GM12878 (cell line): ENCODE measurements around the gene ZNF576. TPM values are rescaled to one million over a fixed set of nuclear protein-coding genes. Genes with fewer than 3 reads are reported as not detected.

ENCODE experiments used
- ATAC-seq: fragments of 200-7000 bp; cut with Tn5 transposase; 3 replicates; pipeline ENCODE4 v1.9.1; 2020; ENCODE audit warnings: mild to moderate bottlenecking, moderate library complexity
- BruUV-seq: library from RNA; stranded (reverse); fragments of 400-500 nt; replicated peaks from 2 replicates; lab custom pipeline; 2021; lab: Mats Ljungman, UMichigan
- CTCF ChIA-PET: fragments of 300-600 bp; sonication (Branson Sonifier 250); formaldehyde crosslinking; extraction: SDS; loops from one replicate; lab custom pipeline; 2021; ENCODE audit warnings: inconsistent platforms; lab: Yijun Ruan, JAX
- POLR2A ChIA-PET: fragments of 350-600 bp; formaldehyde crosslinking; extraction: SDS; loops from one replicate; lab custom pipeline; 2021; ENCODE audit warnings: inconsistent platforms; lab: Charles Lee
- RAD21 ChIA-PET: fragments of 300-600 bp; sonication (Branson Sonifier 250); formaldehyde crosslinking; loops from one replicate; lab custom pipeline; 2023; ENCODE audit warnings: antibody characterized with exemption; ENCODE audit not compliant: unreplicated experiment; lab: Charles Lee
- SMC1A ChIA-PET: fragments of 300-600 bp; sonication (Branson Sonifier 250); formaldehyde crosslinking; loops from one replicate; lab custom pipeline; 2023; ENCODE audit not compliant: unreplicated experiment, uncharacterized antibody; lab: Charles Lee
- DNase-seq: peaks from one replicate; pipeline ENCODE4 v3.0.0-alpha.2; 2011; ENCODE audit warnings: low read depth, low spot score
- FAIRE-seq: peaks from 3 replicates; lab custom pipeline; 2011; peaks lifted over from hg19 to GRCh38; lab: Jason Lieb, UNC
- H2AFZ ChIP-seq: 2 replicates; pipeline ENCODE4 v1.6.0; 2011; ENCODE audit warnings: low read depth, low read length, control low read depth; ENCODE audit not compliant: control insufficient read depth
- H3K27ac ChIP-seq: 2 replicates; pipeline ENCODE4 v1.5.1; 2011; ENCODE audit warnings: control low read depth; ENCODE audit not compliant: control insufficient read depth, insufficient read depth
- H3K27me3 ChIP-seq, 2 experiments: replicated peaks in 1 of 2; 2 replicates each; pipeline versions ENCODE4 v1.6.0 to v1.6.1; 2011; ENCODE audit warnings: low read length in 1 of 2; ENCODE audit not compliant: control insufficient read depth in 2 of 2, insufficient read depth in 2 of 2
- H3K36me3 ChIP-seq, 2 experiments: 2 replicates each; pipeline ENCODE4 v1.5.1; 2011; ENCODE audit warnings: low read length in 1 of 2; ENCODE audit not compliant: control insufficient read depth in 2 of 2, insufficient read depth in 2 of 2
- H3K4me1 ChIP-seq: 2 replicates; pipeline ENCODE4 v1.6.1; 2011; ENCODE audit warnings: mild to moderate bottlenecking, low read length, moderate library complexity, mixed read lengths; ENCODE audit not compliant: control insufficient read depth, insufficient read depth
- H3K4me2 ChIP-seq: 2 replicates; pipeline ENCODE4 v1.6.0; 2011; ENCODE audit warnings: control low read depth; ENCODE audit not compliant: control insufficient read depth, insufficient read depth
- H3K4me3 ChIP-seq: fragments of 200-600 bp; sonication (generic); 2 replicates; pipeline ENCODE4 v1.5.1; 2016
- H3K79me2 ChIP-seq: 2 replicates; pipeline ENCODE4 v1.6.0; 2011; ENCODE audit warnings: low read length; ENCODE audit not compliant: control insufficient read depth, insufficient read depth
- H3K9ac ChIP-seq: 2 replicates; pipeline ENCODE4 v1.8.0; 2011; ENCODE audit warnings: low read length, control low read depth, mixed read lengths; ENCODE audit not compliant: control insufficient read depth, insufficient read depth
- H3K9me3 ChIP-seq: replicated peaks from 3 replicates; pipeline ENCODE4 v1.5.1; 2011; ENCODE audit warnings: mild to moderate bottlenecking, low read length; ENCODE audit not compliant: control insufficient read depth, insufficient read depth
- H4K20me1 ChIP-seq: 2 replicates; pipeline ENCODE4 v1.6.0; 2011; ENCODE audit not compliant: control insufficient read depth, insufficient read depth
- CBX5 ChIP-seq: sonication (generic); IDR thresholded peaks from 2 replicates; pipeline ENCODE4 v1.6.1; 2016; ENCODE audit warnings: low read depth, moderate library complexity, mild to moderate bottlenecking, inconsistent platforms
- CEBPZ ChIP-seq: fragments of 150-350 bp; IDR thresholded peaks from 2 replicates; pipeline ENCODE4 v1.6.1; 2016; ENCODE audit warnings: low read depth, low read length
- CHD4 ChIP-seq: fragments of 200-600 bp; sonication (generic); IDR thresholded peaks from 2 replicates; pipeline ENCODE4 v1.6.1; 2016; ENCODE audit warnings: mild to moderate bottlenecking
- KAT2A ChIP-seq: conservative IDR thresholded peaks from 2 replicates; pipeline ENCODE4 v1.6.1; 2011; ENCODE audit warnings: low read depth, low read length; ENCODE audit not compliant: control insufficient read depth
- POLR2AphosphoS5 ChIP-seq: IDR thresholded peaks from 2 replicates; pipeline ENCODE4 v1.6.1; 2011; ENCODE audit warnings: mild to moderate bottlenecking, low read length, inconsistent platforms
- SREBF1 ChIP-seq: IDR thresholded peaks from 2 replicates; pipeline ENCODE4 v1.6.1; 2012; ENCODE audit warnings: mild to moderate bottlenecking, low read length
- ZNF384 ChIP-seq: IDR thresholded peaks from 2 replicates; pipeline ENCODE4 v1.6.1; 2012; ENCODE audit warnings: low read depth, mild to moderate bottlenecking, low read length, improper control_type of control experiment, borderline replicate concordance
- WGBS: methylation state at CpG from one replicate; pipeline ENCODE4 v1.1.6; 2016; ENCODE audit warnings: low lambda C conversion rate; ENCODE audit not compliant: insufficient replicate concordance, insufficient coverage; ENCODE audit errors: missing lambda C conversion rate; 5-methylcytosine and 5-hydroxymethylcytosine counted together
- in situ Hi-C: fragments of 300-500 bp; cut with MboI; formaldehyde crosslinking; loops from 9 replicates; pipeline ENCODE4 v1.14.3; 2018; ENCODE audit warnings: mixed read lengths
- intact Hi-C: fragments of 100-400 bp; cut with micrococcal nuclease; formaldehyde crosslinking; loops from one replicate; pipeline ENCODE4 v1.14.2; 2022; ENCODE audit not compliant: unreplicated experiment
- polyA plus RNA-seq, 11 experiments: library from polyadenylated mRNA; depleted of rRNA in 4 of 11; unstranded in 6 of 11; stranded (reverse) in 5 of 11; fragments of >200 nt; fragmentation: Nextera tagmentation in 4 of 11; fragmentation: Illumina TruSeq in 1 of 11; extraction: Ambion mirVana in 4 of 11; extraction: Trizol in 1 of 11; gene quantifications; 1 replicate in 1 of 11; 2 replicates in 10 of 11; pipeline versions ENCODE4 v1.2.1 to v1.2.3, GENCODE V29; 2011 to 2016; ENCODE audit warnings: inconsistent platforms in 2 of 11, missing spikeins in 2 of 11, low read depth in 1 of 11
- total RNA-seq, 4 experiments: library from RNA; depleted of rRNA in 3 of 4; stranded (reverse); fragments of >200 nt in 3 of 4; fragmentation: Illumina TruSeq in 1 of 4; extraction: Trizol in 1 of 4; gene quantifications; 2 replicates each; pipeline versions ENCODE4 v1.2.1 to v1.2.3, GENCODE V29; 2013 to 2021

The ZNF576 gene
- total and polyA plus RNA-seq, 10 of the 15 experiments (the other 5 are each of a cell fraction or from before 2014, with no cell fraction given) = 7.4 to 29.8 (median 14.3) TPM

GRCh38 chr19:43612374-43612773 is 16.0 kb downstream of the ZNF576 start:
- POLR2A ChIA-PET = no interaction called here
- FAIRE-seq = no peak
- H3K9ac ChIP-seq = no peak overlapping the region

More at GRCh38 chr19:43612374-43612773, 16.0 kb downstream of the ZNF576 start:
- no peak overlapping the region for H3K27ac ChIP-seq
- intact Hi-C loops = no loop called here
- H3K27me3 ChIP-seq = no peaks in the 10 kb centered on the region
- H3K4me2 ChIP-seq = no peak overlapping the region
- no peaks in the 10 kb centered on the region for H3K4me1 ChIP-seq
- in situ Hi-C loops = no loop called here
- ATAC-seq (no peak), DNase-seq (no peak)
- WGBS = 94% methylated on average over 12 of the region's 12 CpGs
- SMC1A ChIA-PET = no interaction called here
- CTCF ChIA-PET = no interaction called here
- H3K36me3 ChIP-seq = peaks cover 3 to 12% of the 10 kb centered on the region in 2 experiments; a peak in 3 of 4 replicates
- no peaks in the 10 kb centered on the region for H4K20me1 ChIP-seq
- RAD21 ChIA-PET = no interaction called here
- peaks cover 5% of the 10 kb centered on the region for H3K79me2 ChIP-seq
- H2AFZ ChIP-seq = no peak overlapping the region
- BruUV-seq = no TSS peak
- no peak for TF ChIP-seq POLR2AphosphoS5
- TF ChIP-seq CBX5 = no peak
- no peak for TF ChIP-seq SREBF1
- no peak for TF ChIP-seq CHD4
- TF ChIP-seq CEBPZ = no peak
- no peak for TF ChIP-seq ZNF384
- no peak for TF ChIP-seq KAT2A
- H3K9me3 ChIP-seq = no peaks in the 10 kb centered on the region
- no peak overlapping the region for H3K4me3 ChIP-seq
